ENCODE results near the gene SNAPC4. TPM values are rescaled to one million over a fixed set of nuclear protein-coding genes. Genes with fewer than 3 reads are reported as not detected.

The SNAPC4 gene
- total and polyA plus RNA-seq, 2 of the 8 experiments (the other 6 are each of a cell fraction or from before 2014, with no cell fraction given): 6.9 to 18.1 TPM

- TF ChIP-seq GTF2F1 (IDR thresholded peaks at IDR 0.05; ENCODE audit: borderline replicate concordance, low read depth, low read length) (0 out of 2 replicates have a peak, but pooled peaks have one; percentile 17), MAX (IDR thresholded peaks at IDR 0.05) (peak; percentile 46), TCF12 (IDR thresholded peaks at IDR 0.05; ENCODE audit: low read depth, low read length) (no peak), EGR1 (IDR thresholded peaks at IDR 0.05; ENCODE audit: borderline replicate concordance, low read depth, low read length) (peak; percentile 9; the same call in 1 of the 2 replicates), USF2 (IDR thresholded peaks at IDR 0.05; ENCODE audit: low read length) (peak; percentile 11; the same call in 1 of the 2 replicates), ZNF274 (IDR thresholded peaks at IDR 0.05; ENCODE audit: borderline replicate concordance, extremely low read depth, low read length) (no peak), GABPA (IDR thresholded peaks at IDR 0.05; ENCODE audit: borderline replicate concordance, insufficient read depth, low read length) (peak; percentile 95), HDAC6 (IDR thresholded peaks at IDR 0.05; ENCODE audit: low read depth, low read length) (no peak), FOSL1 (IDR thresholded peaks at IDR 0.05; ENCODE audit: insufficient read depth, low read depth, low read length) (0 out of 2 replicates have a peak, but pooled peaks have one; percentile 5), YY1 (IDR thresholded peaks at IDR 0.05; ENCODE audit: low read depth, low read length) (peak; percentile 47; the same call in 1 of the 2 replicates), TEAD4 (IDR thresholded peaks at IDR 0.05; ENCODE audit: low read depth, low read length) (no peak), POLR2A (IDR thresholded peaks at IDR 0.05; ENCODE audit: control extremely low read depth in 1 of 2, low read depth in 2 of 2, low read length in 2 of 2) (peak in 1 of 2 experiments; percentile 86; a peak in 2 of 3 replicates), KDM4A (IDR thresholded peaks at IDR 0.05; ENCODE audit: low read depth, low read length, severe bottlenecking) (no peak), CHD2 (IDR thresholded peaks at IDR 0.05; ENCODE audit: low read length) (no peak), CHD1 (IDR thresholded peaks at IDR 0.05; ENCODE audit: low read depth, low read length) (no peak)
Measured at GRCh38 chr9:136400038-136400834, at the start of gene SNAPC4 (continued).
